Left kidney (tissue), 2 donors: ENCODE data around the gene RADIL. TPM values are rescaled to one million over a fixed set of nuclear protein-coding genes. Genes with fewer than 3 reads are reported as not detected.
A peak's percentile ranks its signal among the peaks of the same experiment; 100 is the strongest.

Experiments
- DNase-seq: peaks from one replicate; pipeline ENCODE4 v3.0.0-alpha.2; 2013
- polyA plus RNA-seq: library from polyadenylated mRNA; unstranded; fragments of 120-200 nt; gene quantifications from one replicate; pipeline ENCODE4 v1.2.1, GENCODE V29; 2013; ENCODE audit not compliant: insufficient read length

Gene RADIL
- polyA plus RNA-seq, 1 donor: 1.3 TPM

DNA sequence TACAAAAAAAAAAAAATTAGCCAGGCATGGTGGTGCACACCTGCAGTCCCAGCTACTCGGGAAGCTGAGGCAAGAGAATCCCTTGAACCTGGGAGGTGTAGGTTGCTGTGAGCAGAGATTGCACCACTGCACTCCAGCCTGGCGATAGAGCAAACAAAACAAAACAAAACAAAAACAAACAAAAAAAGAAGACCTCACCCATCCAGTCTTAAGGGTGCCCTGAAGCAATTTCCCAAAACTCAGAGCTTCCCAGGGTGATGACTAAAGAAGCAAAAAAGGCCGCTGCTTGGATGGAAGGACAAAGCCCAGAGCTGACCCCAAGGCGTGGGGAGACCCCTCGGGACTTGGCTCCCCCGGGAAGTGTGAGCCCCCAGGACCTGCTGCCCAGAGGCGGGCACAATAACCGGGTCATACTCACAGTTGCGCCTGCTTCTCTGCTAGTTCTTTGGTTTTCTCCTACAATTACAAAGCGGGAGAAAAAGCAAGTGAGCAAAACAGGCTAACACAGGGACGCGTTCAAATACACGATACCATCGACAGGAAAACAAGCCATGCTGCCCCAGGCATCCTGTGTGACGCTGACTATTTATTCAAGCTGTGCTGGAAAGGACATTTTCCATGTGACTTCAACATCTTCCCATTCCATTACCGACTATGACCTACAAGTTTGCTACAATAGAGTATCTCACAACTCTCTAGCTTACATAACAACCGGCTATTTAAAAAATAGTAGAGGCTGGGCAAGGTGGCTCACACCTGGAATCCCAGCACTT, 51.6 kb downstream of the RADIL start:
- no peak for DNase-seq

DNA sequence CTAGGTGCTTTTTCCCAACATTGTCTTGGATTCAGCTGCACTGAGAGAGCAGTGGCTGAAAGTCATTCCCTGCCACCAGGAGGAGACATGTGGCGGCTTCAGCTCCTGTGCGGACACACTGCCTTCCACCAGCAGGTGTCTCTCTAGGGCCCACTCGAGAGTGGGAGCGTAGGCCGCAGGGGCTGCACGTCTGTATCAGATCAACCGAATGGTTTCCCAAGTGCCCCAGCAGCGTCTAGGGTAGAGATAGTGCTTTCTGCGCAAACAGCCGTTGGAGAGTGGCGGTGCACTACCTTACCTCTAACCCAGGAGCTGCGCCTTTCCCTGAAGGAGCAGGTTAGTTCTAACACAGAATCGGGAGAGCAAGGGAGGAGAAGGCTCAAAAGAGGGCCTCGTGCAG, 53.3 kb downstream of the RADIL start:
- DNase-seq: peak; percentile 79

DNA sequence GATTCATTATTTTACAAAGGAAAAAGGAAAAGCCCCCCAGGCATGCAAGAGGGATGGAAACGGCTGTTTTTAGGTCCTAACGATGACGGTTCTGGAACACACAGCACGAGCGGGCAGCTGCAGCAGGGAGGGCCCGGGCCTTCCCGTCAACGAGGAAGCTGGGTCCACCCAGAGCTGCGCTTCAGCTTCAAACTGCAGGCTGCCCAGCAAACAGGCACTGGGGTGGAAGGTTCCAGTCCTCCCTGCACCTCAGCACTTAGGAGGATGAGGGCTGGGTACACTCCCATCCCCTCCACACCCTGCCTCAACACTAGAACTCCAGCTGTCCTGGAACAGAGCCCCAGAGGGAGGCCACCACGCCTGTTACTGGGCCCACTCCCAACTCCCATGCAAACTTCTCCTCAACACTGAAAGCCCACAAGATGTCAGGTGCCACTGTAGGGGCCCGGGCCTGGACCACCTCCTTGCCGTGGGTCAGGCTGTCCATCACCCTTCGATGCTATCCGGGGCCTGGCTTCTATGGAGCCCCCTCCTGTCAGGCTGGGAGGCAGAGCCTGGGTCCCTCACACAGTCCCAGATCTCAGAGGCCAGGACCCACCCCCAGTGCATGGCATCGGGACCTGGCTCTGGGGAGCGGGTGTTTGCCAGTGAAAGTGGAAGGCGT, 54.7 kb downstream of the RADIL start:
- no peak for DNase-seq

DNA sequence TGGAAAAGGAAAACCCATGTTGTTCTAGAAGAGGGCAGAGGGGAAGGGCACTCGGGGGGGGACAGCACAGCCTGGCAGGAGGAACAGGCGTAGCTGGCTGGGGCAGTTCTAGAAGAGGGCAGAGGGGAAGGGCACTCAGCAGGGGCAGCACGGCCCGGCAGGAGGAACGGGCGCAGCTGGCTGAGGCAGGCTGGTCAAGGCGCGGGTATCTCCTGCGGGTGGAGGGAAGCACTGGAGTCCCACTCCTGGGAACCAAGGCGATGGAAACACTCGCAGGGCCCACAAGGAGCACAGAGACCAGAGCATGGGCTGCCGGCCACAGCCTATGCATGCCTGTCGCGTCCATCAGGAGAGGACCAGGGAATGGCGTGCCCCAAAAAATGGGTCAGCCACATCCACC, 58.4 kb downstream of the RADIL start:
- DNase-seq: no peak

DNA sequence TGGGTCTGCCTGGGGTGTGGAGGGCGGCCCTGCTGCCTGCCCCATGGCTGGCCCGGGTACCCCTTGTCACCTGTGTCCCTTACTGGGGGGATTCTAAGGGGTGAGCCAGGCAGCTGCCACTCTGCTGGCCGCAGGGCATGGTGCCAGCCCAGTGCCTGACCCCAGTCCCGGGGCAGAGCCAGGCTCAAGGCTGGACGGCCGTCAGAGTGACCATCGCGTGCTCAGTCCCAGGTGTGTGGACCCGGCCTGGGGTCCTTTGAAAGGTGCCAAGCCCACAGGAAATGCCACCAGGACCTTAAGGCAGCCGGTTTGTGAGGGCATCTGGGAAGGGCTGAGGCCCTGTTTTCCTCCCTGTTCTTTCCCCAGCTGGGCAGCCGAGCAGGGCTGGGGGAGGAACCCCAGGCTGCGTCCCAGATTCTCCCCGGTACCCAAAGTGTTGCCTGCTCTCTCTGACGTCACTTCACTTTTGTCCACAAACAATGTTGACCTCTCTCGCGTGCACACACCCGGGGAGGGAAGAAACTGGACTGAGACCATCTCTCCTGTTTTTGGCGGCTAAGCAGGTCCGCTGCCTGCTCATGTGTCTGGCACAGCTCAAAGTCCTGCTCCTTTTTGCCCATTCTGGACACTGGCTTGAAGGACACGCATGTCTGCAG, 59.3 kb downstream of the RADIL start:
- DNase-seq: no peak

DNA sequence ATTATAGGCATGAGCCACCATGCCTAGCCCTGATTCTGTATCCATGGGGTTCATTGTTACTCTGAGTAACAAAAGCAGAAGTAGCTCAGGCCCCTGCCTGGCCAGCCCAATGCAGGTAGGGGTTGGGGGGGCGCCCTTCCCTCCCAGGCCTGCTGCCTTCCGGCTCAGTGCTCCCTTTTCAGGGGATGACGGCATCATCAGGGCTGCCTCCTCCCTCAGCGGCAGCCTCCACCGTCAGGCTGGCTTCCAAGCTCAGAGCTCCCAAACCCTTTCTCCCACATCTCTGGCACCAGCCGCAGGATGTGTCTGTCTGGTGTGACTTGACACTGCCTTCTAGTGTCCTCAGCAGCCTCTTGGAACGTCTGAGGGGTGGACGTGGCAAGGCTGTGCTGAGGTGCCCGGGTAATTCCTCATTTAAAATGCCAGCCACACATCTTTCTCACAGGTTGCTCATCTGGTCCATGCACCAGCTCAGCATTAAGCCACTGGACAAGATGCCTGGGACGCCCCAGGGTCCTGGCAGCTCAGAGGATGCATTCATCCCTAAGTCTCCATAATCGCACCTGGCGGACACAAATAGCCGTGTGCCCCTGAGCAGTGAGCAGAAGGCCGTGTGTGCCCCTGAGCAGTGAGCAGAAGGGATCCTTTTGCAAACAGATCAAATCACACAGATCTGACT, 59.9 kb downstream of the RADIL start:
- DNase-seq: no peak

DNA sequence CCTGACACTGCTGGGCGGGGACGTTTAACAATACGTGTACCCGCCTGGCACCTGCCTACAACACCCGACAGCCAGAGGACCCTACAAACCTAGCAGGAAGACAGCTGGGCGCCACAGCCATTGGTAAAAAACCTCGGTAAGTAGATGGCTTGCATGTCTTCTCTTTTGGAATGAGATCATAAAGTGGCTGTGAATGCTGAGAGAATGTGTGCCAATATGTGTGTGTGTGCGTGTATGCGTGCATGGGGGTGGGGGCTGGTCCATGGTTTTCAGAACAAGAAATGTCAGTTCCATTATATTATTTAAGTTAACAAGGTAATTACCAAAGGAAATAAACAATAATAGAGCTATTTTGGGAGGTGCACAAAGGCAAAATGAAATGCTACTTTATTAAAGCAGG, 60.8 kb downstream of the RADIL start:
- no peak for DNase-seq

DNA sequence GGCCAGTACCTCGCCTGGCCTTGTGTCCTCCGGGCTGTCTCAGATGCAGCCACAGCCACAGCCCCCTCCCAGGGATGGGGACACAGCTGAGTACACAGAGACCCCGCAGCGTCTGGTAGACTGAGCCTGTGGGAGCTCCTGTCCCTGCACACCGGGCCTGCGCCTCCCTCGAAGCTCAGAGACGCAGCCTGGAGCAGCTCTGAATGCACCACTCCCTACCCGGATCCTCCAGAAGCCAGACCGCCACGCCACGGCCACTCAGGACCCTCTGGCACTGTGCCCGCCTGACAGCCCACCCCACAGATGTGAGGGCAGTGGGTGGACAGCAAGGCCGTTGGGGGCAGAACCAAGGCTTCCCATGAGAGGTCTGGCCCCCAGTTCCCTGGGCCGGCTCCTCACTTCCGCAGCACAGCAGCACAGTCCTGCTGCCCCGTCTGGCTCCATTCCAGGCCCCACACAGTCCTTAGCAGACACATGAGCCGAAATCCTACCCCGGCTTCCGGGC, 62.5 kb downstream of the RADIL start:
- no peak for DNase-seq

DNA sequence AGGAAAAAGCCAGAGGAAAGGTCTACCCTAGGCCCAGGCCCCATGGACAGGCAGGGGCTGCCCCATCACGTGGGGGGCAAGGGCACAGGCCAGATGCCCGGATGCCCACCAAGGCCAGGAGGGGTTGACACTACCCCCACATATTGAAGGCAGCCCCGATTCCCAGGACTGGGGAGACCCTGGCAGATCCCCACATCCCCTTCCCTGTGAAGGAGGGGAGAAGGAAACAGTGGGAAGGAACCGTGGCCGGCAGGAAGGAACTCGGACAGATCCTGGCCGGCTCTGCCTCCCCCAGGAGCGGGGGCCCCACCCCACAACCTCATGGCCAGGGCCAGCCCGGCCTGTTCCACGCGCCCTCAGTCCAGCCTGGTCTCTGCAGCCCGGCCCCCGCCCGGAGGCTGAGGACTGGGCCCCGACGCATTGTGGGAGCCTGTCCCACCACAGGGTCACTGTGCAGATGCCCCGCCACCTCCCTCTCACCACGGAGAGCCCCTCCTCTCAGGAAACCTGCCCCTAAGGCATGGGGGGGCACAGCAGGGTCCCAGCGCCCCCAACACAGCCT, 63.0 kb downstream of the RADIL start:
- no peak for DNase-seq

DNA sequence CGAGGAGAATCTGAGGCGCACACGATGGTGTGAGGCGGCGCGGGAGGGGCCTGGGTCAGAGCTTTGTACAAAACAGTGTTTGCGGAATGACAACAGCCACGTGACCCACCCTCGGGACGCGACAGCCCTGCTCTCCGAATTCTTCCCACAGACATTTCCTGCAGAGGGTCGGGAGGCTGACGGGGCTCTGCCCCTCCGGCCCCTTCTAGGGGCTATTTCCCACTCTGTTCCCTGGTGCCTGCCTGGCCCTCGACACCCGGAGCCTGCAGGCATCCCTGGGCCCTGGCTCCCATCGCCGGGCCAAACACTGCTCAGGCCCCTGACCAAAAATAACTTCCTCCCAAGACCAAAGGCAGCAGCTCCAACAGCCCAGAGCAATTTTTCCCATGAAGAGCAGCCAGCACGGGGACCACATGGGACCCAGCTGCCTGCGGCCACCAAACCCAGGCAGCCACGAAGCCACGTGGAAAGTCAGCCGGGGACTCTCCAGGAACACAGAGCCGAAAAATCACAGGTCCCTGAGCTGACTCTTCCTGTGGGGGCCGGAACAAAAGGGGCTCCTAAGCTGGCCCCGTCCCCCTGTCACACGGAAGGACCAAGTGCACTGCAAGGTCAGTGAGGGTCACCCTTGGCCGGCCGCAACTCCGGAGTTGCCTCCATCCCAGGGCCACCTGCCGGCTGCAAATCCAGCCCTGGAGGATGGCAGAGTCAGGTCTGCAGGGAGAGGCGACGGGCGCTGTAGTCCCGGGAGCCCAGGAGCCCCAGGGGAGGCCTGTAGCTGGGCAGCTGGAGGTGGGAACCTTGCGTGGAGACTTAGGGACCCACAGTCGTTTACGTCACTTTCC, 63.7 kb downstream of the RADIL start:
- DNase-seq: no peak

DNA sequence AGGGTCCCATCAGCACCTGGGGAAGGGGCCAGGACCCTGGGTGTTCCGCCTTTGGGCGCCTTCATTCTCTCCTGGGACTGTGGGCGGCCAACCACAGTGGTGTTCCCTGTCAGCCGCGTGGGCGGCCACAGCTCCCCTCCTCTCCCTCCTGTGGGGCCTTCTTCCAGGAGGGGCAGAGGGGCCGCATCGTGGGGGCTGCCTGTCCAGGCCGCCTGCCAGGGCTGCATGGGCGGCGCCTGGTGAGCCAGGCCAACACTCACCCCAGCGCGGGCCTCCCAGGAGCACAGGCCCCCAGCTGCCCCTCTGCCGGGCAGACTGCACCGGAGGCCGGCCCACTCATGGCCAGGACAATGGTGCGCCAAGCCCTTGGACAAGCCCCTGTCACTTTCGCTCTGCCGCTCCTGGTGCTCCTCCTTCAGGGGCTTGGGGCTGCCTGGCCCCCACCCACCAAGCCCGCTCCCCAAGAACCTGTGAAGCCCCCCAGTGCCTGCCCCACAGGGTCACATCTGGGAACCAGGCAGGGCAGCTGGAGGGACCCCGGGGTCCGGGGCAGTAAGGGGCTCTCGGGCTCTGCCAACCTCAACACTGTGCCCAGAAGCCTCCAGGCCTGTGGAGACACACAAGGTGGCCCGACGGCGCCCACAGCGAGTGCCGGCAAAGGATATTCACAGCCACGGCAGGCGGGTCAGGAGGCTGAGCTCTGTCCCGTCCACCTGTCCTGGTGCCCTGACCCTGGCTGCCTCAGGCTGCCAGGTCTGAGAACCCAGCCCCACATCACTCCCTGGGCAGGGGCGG, 65.3 kb downstream of the RADIL start:
- DNase-seq: no peak

DNA sequence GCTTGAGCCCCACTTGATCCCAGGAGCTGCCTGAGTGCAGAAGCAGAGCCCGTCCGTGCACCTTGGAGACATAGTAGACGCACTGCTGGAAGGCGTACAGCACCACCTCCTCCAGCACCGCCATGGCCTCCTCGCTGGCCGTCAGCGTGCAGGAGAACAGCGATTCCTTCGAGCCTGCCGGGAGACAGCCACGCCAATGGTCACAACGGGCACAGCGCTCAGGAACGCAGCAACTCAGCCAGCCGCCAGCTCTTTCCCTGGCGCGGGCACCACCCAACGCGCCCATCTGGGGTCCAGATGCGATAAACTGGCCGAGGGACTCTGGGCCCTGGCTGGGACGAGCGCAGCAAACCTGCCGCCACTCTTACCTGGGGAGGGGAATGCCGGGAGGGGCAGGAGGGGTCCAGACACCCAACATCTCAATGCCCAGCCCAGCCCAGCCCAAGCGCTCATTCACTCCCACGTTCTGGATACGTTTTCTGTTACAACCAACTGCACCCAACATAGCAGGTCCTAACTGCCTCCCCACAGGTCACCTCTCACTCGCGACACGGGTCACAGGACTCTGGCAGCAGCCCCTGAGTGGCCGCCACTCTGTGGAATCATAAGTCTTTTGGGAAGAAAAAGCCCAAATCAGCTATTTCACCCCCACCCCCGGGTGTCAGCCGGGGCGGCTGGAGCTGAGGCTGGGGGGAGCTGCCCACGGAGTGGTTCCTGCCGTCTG, 66.2 kb downstream of the RADIL start:
- DNase-seq: no peak

DNA sequence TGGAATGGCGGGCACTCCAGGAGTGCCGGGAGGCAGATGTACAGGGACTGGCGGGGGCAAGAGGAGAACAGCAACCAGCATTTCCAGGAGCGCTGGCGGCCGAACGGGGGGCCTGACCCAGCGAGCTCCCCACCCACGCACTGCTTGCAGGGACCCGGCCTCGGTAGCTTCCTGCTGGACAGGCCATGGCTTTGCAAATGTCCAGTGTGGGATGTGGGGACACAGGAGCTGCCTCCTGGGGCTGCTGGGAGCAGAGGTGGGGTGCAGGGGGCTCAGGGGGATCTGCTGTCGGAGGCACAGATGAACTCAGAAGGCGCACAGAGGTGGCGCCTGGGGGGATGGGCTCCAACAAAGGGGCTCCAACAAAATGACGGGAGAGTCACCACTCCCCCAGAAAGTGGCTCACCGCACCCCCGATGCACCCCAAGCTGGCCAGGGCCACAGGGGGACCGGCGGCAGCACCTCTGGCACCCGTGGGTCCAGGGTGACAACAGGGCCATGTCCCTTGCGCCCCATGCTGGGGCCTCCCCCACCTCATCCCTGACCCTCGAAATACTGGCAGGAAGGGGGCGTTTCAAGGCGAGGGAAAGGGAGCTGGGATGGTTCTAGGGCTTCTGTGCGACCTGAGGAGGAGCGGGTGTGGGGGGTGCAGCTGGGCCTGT, 67.0 kb downstream of the RADIL start:
- no peak for DNase-seq

DNA sequence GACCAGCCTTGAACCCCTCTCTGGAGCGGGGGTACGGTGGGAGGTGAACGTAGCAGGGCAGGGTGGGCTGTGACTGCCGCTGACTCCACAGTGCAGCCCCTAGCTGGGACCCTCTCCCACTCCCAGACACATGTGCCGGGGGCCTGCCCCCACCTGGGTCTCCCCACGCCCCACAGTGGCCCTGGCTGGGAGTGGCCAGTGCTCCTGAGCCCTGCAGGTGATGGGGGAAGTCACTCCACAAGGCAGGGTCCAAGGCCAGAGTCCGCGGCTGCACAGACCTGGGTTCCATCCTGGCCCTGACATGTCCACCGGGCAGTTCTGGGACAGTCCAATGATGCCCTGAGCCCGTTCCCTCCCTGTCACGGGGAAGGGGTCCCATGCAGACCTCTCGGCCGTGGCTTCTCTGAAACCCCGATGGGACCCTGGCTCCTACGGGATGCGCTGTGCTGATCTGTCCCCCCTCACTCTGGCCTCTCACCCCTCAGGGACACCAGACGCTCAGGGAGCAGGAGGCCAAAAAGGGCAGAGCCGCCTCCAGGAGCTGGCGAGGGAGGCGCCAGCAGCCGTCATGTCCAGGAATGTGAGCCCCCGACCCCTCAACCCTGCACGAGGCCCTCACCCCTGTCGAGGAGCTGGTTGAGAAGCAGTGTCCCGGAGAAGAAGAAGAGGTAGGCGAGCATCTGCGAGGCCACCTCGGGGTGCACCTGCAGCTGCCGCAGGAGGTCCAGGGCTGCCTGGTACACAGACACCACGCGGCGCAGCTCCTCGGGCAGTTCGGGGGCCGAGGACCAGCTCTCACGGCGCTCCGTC, 67.7 kb downstream of the RADIL start:
- DNase-seq: no peak

DNA sequence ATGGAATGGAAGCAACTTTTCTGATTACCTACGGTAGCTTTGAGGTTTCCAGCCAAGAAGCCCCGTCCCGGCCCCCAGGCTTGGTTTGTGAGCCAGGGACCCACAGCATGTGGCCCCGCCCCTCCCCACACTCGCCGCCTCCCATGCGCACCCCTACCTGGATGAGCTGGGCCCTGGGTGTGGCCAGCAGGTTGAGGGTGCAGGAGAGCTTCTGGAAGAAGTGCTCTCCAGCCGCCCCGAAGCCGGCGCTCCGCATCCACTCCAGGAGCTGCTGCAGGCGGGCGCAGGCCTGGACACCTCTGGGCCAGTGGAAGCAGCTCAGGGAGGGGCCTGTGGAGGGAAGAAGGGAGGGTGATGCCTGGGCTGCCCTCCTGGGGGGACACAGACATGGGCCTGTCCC, 68.4 kb downstream of the RADIL start:
- DNase-seq: no peak

DNA sequence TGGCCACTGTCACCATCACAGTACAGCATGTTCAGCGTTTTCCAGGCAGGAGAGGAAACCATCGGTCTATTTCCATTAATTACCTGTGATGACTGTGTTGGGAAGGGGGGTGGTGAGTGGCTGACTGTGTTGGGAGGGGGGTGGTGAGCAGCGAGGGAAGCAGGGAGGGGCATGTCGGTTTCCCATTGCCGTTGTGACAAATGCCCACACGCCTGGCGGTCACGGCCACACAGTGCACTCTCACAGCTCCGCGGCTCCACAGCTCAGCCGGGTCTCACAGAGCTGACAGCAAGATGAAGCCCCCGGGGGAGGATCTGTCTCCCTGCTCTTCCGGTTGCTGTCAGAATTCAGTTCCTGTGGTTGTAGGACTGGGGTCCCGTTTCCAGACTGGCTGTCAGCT, 69.1 kb downstream of the RADIL start:
- DNase-seq: no peak

DNA sequence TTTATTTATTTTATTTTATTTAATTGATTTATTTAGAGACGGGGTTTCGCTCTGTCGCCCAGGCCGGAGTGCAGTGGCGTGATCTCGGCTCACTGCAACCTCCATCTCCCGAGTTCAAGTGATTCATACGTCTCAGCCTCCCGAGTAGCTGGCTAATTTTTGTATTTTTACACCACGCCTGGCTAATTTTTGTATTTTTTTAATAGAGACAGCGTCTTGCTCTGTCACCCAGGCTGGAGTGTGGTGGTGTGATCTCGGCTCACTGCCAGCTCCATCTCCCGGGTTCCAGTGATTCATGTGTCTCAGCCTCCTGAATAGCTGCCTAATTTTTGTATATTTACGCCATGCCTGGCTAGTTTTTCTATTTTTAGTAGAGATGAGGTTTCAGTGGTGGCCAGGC, 73.8 kb downstream of the RADIL start:
- no peak for DNase-seq

DNA sequence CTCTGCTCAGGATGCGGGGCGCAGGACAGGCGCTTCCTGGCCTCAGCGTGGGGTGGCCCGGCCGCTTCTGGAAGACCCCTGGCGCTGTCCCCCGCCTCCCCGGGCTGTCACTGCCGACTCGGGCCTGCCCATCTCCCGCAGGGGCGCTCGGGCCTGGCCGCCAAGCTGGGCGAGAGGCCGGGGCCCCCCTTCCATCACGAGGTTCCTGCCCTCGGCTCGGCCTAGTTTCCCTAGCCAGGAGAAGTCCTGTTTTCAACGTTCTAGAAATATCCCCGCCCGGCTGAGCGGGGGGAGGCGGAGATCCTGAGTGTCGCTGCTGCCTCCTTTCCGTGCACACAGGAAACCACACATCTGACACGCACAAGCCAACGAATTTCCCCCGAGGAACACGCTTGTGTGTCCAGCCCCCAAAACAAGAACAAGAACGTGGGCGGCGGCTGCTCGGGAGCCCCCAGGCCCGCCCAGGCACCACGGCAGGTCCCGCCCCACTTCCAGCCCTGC, 74.4 kb downstream of the RADIL start:
- DNase-seq: no peak
